Measurements from ENCODE around the gene RINL.
"Not testable (repeated sequence)": the region's sequence is repeated elsewhere in the genome, so short reads cannot be mapped to it uniquely, and the experiment has no call there.

RINL gene

DNA sequence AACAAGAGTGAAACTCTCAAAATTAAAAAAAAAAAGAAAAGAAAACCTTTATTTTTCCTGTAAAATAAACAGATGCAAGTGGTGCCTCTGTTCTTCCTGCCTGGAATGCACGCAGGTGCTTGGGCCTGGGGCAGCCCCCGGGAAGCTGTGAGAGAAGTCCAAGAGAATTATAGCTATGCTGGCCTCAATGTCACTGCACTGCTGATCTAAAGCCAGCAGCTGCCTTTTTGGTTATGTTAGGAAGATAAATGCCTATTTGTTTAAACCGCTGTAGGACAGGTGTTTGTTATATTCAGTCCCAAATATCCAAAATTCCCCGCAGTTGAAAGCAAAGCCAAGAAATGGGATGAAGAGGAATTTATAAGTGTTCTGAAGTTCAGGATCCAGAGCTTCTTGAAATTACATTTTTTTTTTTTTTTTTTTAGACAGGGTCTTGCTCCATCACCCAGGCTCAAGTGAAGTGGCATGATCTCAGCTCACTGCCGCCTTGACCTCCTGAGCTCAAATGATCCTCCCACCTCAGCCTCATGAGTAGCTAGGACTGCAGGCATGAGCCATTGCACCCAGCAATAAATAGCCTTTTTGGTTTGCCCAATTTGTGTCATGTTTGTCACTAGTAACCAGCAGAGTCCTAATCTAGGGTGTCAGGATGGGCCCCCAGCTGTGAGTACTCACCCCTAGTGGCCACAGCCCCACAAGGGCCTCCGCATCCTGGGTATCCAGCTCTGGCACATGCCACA lies 2.2 kb downstream of the RINL start:
- DNase-seq, result no peak

DNA sequence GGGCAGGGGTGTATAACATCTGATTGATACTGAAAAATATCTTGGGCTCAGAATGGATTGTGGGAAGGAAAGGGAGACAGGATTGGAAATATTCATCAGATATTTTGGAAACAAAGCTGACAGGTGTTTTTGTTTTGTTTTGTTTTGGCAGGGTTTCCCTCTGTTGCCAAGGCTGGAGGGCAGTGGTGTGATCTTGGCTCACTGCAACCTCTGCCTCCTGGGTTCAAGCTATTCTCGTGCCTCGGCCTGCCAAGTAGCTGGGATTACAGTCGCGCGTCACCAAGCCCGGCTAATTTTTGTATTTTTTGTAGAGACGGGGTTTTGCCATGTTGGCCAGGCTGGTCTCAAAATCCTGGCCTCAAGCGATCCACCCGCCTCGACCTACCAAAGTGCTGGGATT lies 4.7 kb downstream of the RINL start:
- H3K36me3 ChIP-seq, H3K4me3 ChIP-seq, H3K27me3 ChIP-seq, H3K9me3 ChIP-seq, DNase-seq, H3K27ac ChIP-seq: not testable (repeated sequence)
- peaks cover 0 to 19% (median 14%) of the 10 kb centered on the region in 4 donors for H3K4me1 ChIP-seq
- intact Hi-C loops (cut with DNase I; ENCODE audit: low total_unique reads), result loop anchor here (10.0 kb wide), 1 partner anchor 109 kb away; no protein-coding TSS in a partner anchor

More for the DNA sequence above, 2.2 kb downstream of the RINL start:
- no peaks in the 10 kb centered on the region for H3K4me1 ChIP-seq
- H3K27me3 ChIP-seq, result no peaks in the 10 kb centered on the region
- H3K27ac ChIP-seq, result no peak overlapping the region
- H3K4me3 ChIP-seq, result no peak overlapping the region
- H3K36me3 ChIP-seq, result peaks cover 5 to 23% (median 19%) of the 10 kb centered on the region in 3 donors
- TF ChIP-seq, protein P1, sequence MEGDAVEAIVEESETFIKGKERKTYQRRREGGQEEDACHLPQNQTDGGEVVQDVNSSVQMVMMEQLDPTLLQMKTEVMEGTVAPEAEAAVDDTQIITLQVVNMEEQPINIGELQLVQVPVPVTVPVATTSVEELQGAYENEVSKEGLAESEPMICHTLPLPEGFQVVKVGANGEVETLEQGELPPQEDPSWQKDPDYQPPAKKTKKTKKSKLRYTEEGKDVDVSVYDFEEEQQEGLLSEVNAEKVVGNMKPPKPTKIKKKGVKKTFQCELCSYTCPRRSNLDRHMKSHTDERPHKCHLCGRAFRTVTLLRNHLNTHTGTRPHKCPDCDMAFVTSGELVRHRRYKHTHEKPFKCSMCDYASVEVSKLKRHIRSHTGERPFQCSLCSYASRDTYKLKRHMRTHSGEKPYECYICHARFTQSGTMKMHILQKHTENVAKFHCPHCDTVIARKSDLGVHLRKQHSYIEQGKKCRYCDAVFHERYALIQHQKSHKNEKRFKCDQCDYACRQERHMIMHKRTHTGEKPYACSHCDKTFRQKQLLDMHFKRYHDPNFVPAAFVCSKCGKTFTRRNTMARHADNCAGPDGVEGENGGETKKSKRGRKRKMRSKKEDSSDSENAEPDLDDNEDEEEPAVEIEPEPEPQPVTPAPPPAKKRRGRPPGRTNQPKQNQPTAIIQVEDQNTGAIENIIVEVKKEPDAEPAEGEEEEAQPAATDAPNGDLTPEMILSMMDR (IDR thresholded peaks at IDR 0.05), result no peak
- intact Hi-C loops (cut with DNase I; ENCODE audit: low total_unique reads), result loop anchor here (10.0 kb wide), 1 partner anchor 111 kb away; no protein-coding TSS in a partner anchor
- no peaks in the 10 kb centered on the region for H3K9me3 ChIP-seq

DNA sequence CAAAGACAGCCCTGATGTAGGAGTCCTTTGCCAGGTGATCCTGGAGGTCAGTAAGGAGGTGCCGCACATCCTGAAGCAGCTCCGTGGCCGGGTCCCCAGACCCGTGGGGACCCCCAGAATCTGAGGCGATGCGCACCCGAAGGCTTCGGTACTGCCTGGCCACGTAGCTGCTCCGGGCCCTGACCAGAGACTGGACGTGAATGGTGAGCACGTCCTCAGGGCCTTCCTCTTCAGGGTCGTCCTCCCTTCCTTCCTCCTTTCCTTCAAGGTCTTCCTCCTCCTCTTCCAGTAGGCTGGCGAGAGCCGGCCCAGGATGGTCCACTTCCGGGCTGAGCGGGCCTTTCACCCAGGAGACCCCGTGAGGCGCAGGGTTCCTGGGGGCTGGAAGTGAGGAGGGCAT lies 7.5 kb downstream of the RINL start:
- TF ChIP-seq, protein P1 (IDR thresholded peaks at IDR 0.05), result no peak
- no peak overlapping the region for H3K4me3 ChIP-seq
- intact Hi-C loops (cut with DNase I; ENCODE audit: low total_unique reads), result loop anchor here (10.0 kb wide), 1 partner anchor 106 kb away; no protein-coding TSS in a partner anchor
- H3K27me3 ChIP-seq, result no peaks in the 10 kb centered on the region
- H3K27ac ChIP-seq, result no peak overlapping the region
- DNase-seq, result no peak
- H3K4me1 ChIP-seq, result peaks cover 0 to 19% (median 14%) of the 10 kb centered on the region in 4 donors
- H3K9me3 ChIP-seq, result no peaks in the 10 kb centered on the region
- no peaks in the 10 kb centered on the region for H3K36me3 ChIP-seq

DNA sequence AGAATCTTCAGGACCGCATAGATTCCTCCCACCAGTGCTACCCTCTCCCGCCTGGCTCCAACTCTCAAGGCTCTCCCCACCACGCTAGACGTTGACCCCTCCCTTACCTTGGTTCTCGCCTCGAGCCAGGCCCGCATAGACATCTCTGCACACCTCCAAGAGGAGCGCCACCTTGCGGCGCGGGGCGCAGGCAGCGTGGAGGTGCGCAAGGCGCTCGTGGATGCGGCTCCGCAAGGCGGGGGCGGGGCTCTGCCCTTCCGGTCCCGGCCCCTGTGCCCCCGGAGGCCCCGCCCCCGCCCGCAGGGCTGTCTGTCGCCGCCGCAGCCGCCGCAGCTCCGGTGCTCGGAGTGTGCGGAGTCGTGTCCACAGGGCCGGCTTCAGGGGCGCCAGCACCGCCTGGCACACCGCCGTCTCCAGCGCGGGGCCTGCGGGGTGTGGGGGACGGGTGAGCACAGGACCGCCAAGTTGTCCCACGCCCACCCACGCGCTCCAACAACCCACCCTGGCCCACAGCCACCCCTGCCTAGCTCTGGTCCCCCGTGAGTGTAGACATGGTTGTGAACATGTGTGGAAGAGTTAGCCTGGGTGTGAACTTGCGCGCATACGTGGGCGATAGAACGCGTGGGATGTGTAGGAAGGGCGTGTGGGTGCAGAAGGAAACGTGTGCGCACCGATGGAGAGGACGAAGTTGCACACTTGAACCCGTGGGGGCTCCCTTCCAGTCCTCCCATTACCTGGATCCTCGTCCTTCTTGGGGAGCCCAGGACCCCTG lies 8.1 kb downstream of the RINL start:
- Histone ChIP-seq H3K27me3 (no peaks in the 10 kb centered on the region), H3K9me3 (no peaks in the 10 kb centered on the region), H3K27ac (peak overlapping the region; percentile 5 to 10), H3K4me3 (peak overlapping the region; percentile 46 to 59), H3K4me1 (peaks cover 0 to 19% (median 14%) of the 10 kb centered on the region in 4 donors), H3K36me3 (no peaks in the 10 kb centered on the region)
- TF ChIP-seq, protein P1 (IDR thresholded peaks at IDR 0.05), result peak; percentile 70 to 83
- intact Hi-C loops (cut with DNase I; ENCODE audit: low total_unique reads), result loop anchor here (10.0 kb wide), 1 partner anchor 105 kb away; no protein-coding TSS in a partner anchor
- peak; percentile 78 to 87 for DNase-seq

DNA sequence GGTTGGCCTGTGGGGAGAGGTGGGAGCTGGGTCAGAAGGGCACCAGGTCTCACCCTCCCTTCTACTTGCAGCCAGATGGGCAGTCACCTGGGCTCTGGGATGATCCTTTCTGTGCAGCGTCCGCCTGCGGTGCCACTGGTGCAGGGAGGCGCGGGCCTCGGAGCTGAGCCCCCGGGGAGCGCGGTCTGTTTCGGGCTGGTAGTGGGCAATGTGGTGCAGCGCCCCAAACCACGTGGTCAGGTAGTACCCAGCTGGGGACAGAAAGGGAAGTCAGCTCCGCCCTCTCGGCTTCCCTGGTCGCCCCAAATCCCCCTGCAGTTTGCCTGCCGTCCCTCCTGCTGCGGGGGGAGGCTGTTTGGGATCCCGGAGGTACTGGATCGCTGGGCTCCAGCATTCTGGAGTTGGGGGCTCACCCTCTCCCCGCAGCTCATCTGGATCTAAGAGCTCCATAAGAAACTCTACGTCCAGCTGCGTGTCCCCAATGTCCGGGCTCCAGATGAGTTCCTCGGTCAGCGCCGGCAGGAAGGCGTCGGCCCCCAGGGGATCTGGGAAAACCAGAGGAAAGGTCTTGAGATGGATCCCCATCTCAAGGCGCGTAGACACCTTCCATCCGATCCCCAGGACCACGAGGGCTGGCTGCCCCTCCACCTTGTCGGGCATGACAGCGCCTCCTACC lies 8.8 kb downstream of the RINL start:
- peak overlapping the region; percentile 5 to 10 for H3K27ac ChIP-seq
- no peaks in the 10 kb centered on the region for H3K36me3 ChIP-seq
- H3K27me3 ChIP-seq, result no peaks in the 10 kb centered on the region
- no peak for DNase-seq
- H3K4me1 ChIP-seq, result peaks cover 0 to 19% (median 14%) of the 10 kb centered on the region in 4 donors
- intact Hi-C loops (cut with DNase I; ENCODE audit: low total_unique reads), result no loop called here
- H3K9me3 ChIP-seq, result no peaks in the 10 kb centered on the region
- TF ChIP-seq, protein P1 (IDR thresholded peaks at IDR 0.05), result no peak
- H3K4me3 ChIP-seq, result peak overlapping the region; percentile 46 to 59
